Measurements from ENCODE around the gene RPL37. TPM values are rescaled to one million over a fixed set of nuclear protein-coding genes. Genes with fewer than 3 reads are reported as not detected.
A peak's percentile ranks its signal among the peaks of the same experiment; 100 is the strongest.

Gene RPL37
- total and polyA plus RNA-seq, 4 experiments from 2014 or later = 1,217 to 2,448 (median 2,380) TPM

- Histone ChIP-seq H3K4me3 (ENCODE audit: low read length in 2 of 2) (no peak overlapping the region), H3K9me3 (ENCODE audit: control insufficient read depth in 1 of 2, low read length in 2 of 2) (no peaks in the 10 kb centered on the region), H3K36me3 (ENCODE audit: insufficient read depth, low read length) (no peaks in the 10 kb centered on the region), H3K27me3 (ENCODE audit: insufficient read depth, low read length) (no peaks in the 10 kb centered on the region), H3K4me1 (ENCODE audit: insufficient read depth, low read length) (no peaks in the 10 kb centered on the region), H3K27ac (ENCODE audit: low read depth, low read length) (no peak overlapping the region)
- CTCF ChIA-PET (ENCODE audit: partially characterized antibody) = interaction anchor here (1.0 kb wide), 1 partner anchor 15 kb away, joined by 4 read pairs; no protein-coding TSS in a partner anchor
- no peaks in the 10 kb centered on the region for H3K4me1 Mint-ChIP-seq
- intact Hi-C loops (cut with micrococcal nuclease) = no loop called here
- POLR2A ChIA-PET (ENCODE audit: partially characterized antibody) = interaction anchor here (0.8 kb wide), 1 partner anchor 18 kb away, joined by 3 read pairs; no protein-coding TSS in a partner anchor
- H3K4me3 Mint-ChIP-seq = no peak overlapping the region
- H3K27me3 Mint-ChIP-seq = no peaks in the 10 kb centered on the region
- peak in 1 of 5 donors; percentile 38 for DNase-seq
- H3K36me3 Mint-ChIP-seq = no peaks in the 10 kb centered on the region
- no peaks in the 10 kb centered on the region for H3K9me3 Mint-ChIP-seq
- no peak overlapping the region for H3K27ac Mint-ChIP-seq
Measured at GRCh38 chr5:40813698-40814281, 21.2 kb downstream of the RPL37 start.

- ChIA-PET POLR2A (ENCODE audit: partially characterized antibody) (no interaction called here), CTCF (ENCODE audit: partially characterized antibody) (interaction anchor here (0.8 kb wide), 1 partner anchor 9 kb away, joined by 3 read pairs; no protein-coding TSS in a partner anchor)
- Mint-ChIP-seq H3K27me3 (no peaks in the 10 kb centered on the region), H3K9me3 (no peaks in the 10 kb centered on the region), H3K4me3 (no peak overlapping the region), H3K4me1 (peaks cover 3 to 10% (median 6%) of the 10 kb centered on the region in 4 donors), H3K36me3 (no peaks in the 10 kb centered on the region), H3K27ac (no peak overlapping the region)
- Histone ChIP-seq H3K4me1 (ENCODE audit: insufficient read depth, low read length) (no peaks in the 10 kb centered on the region), H3K36me3 (ENCODE audit: insufficient read depth, low read length) (no peaks in the 10 kb centered on the region), H3K27ac (ENCODE audit: low read depth, low read length) (no peak overlapping the region), H3K9me3 (ENCODE audit: control insufficient read depth in 1 of 2, low read length in 2 of 2) (no peaks in the 10 kb centered on the region), H3K27me3 (ENCODE audit: insufficient read depth, low read length) (no peaks in the 10 kb centered on the region), H3K4me3 (ENCODE audit: low read length in 2 of 2) (no peak overlapping the region)
- DNase-seq = no peak
- intact Hi-C loops (cut with micrococcal nuclease) = no loop called here
Measured at GRCh38 chr5:40812125-40812524, 22.9 kb downstream of the RPL37 start.

DNA sequence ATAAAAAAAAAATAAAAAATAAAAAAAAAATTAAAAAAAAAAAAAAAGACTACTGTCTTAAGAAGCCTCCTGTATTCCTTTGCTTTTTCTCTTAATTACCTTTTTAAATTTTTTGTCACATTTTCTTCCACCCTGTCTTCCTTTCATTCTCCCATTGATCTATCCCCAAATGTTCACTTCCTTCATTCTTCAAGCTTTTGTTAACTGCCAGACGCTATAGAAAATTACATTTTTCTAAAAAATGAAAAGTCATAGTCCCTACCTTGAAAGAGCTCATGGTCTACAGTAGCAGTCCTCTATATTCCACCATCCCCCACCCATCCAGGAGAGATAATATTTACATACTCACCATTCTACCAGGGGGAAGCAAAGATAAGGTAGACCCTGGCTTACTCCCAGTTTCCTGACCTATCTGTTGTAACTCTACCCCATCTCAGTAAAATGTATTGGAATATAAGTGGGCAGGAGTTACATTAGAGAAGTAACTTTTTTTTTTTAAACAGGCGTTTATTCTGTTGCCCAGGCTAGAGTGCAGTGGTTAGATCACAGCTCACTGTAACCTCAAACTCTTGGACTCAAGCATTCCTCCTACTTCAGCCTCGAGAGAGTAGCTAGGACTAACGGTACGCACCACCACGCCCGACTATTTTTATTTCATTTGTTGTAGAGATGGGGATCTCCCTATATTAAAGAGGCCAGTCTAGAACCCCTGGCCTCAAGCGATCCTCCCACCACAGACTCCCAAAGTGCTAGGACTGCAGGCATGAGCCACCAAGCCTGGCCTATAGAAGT, 33.1 kb downstream of the RPL37 start:
- peaks cover 12% of the 10 kb centered on the region for H3K4me1 ChIP-seq (ENCODE audit: insufficient read depth, low read length)
- intact Hi-C loops (cut with micrococcal nuclease) = no loop called here
- Mint-ChIP-seq H3K9me3 (no peaks in the 10 kb centered on the region), H3K4me1 (peaks cover 4 to 15% (median 12%) of the 10 kb centered on the region in 4 donors), H3K27ac (peak overlapping the region in 1 of 7 donors; percentile 20), H3K36me3 (peaks cover 0 to 9% of the 10 kb centered on the region in 2 donors), H3K4me3 (no peak overlapping the region), H3K27me3 (no peaks in the 10 kb centered on the region)
- no peak overlapping the region for H3K4me3 ChIP-seq (ENCODE audit: low read length in 2 of 2)
- ChIA-PET POLR2A (ENCODE audit: partially characterized antibody) (no interaction called here), CTCF (ENCODE audit: partially characterized antibody) (interaction anchor here (1.1 to 1.6 kb wide), 2 partner anchors 10 to 77 kb away, joined by 3 to 4 read pairs; no protein-coding TSS in a partner anchor)
- H3K27ac ChIP-seq (ENCODE audit: low read depth, low read length) = no peak overlapping the region
- no peaks in the 10 kb centered on the region for H3K27me3 ChIP-seq (ENCODE audit: insufficient read depth, low read length)
- H3K9me3 ChIP-seq (ENCODE audit: control insufficient read depth in 1 of 2, low read length in 2 of 2) = no peaks in the 10 kb centered on the region
- no peaks in the 10 kb centered on the region for H3K36me3 ChIP-seq (ENCODE audit: insufficient read depth, low read length)
- DNase-seq = no peak

DNA sequence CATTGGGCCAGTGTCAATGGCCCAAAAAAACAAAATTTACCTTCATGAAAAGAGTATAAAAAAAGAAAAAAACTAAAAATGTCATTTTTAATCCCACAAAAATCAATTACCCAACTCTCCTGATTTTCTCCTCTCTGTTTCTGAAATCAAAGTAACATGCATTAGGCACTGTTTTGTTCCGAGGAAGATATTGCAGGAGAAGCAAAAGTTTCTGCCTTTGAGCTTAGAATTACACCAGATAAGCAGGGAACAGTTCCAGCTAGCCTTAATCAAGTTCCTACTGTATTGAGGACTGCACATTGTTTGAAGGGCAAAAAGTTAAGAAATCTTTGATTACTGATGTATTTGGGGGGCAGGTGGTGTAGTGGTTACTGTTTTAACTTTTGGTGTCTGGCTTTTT, 35.8 kb downstream of the RPL37 start:
- CTCF ChIA-PET (ENCODE audit: partially characterized antibody) = interaction anchor here (0.6 to 2.3 kb wide), 6 partner anchors 15 to 44 kb away, joined by 3 to 11 read pairs (median 4); partner anchors contain the start of gene TTC33
- Mint-ChIP-seq H3K27me3 (no peaks in the 10 kb centered on the region), H3K27ac (peak overlapping the region in 6 of 7 donors; percentile 78 to 97 (median 92)), H3K4me3 (peak overlapping the region in 7 of 8 donors; percentile 13 to 97 (median 92)), H3K9me3 (no peaks in the 10 kb centered on the region), H3K36me3 (peaks cover 10 to 23% of the 10 kb centered on the region in 2 donors), H3K4me1 (peaks cover 22 to 42% (median 33%) of the 10 kb centered on the region in 4 donors)
- Histone ChIP-seq H3K27me3 (ENCODE audit: insufficient read depth, low read length) (no peaks in the 10 kb centered on the region), H3K36me3 (ENCODE audit: insufficient read depth, low read length) (no peaks in the 10 kb centered on the region), H3K9me3 (ENCODE audit: control insufficient read depth in 1 of 2, low read length in 2 of 2) (no peaks in the 10 kb centered on the region), H3K4me1 (ENCODE audit: insufficient read depth, low read length) (peaks cover 28% of the 10 kb centered on the region), H3K4me3 (ENCODE audit: low read length in 2 of 2) (no peak overlapping the region), H3K27ac (ENCODE audit: low read depth, low read length) (peak overlapping the region; percentile 91)
- DNase-seq = no peak
- intact Hi-C loops (cut with micrococcal nuclease) = no loop called here
- POLR2A ChIA-PET (ENCODE audit: partially characterized antibody) = interaction anchor here (1.0 to 2.0 kb wide), 3 partner anchors 9 to 35 kb away, joined by 3 to 30 read pairs (median 5); partner anchors contain the start of gene RPL37

DNA sequence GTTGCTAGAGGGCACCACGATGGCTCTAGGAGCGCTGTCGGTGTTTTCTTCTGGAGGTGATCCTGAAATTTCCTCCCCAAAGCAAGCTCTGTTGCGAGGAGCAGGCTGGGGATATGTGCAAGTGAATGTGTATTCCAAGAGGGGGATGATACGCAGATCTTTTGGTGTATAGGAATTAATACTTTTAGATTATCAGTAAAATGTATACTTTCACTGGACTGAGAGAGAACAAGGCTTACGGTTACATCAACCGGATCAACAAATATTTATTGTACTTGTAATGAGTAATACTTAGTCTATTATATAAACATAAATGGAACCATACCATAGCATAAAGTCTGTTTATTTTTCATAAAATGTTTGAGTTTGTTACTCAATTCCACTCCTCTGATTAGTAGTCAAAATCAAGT, 36.2 kb downstream of the RPL37 start:
- H3K4me1 ChIP-seq (ENCODE audit: insufficient read depth, low read length) = peaks cover 29% of the 10 kb centered on the region
- Mint-ChIP-seq H3K27ac (peak overlapping the region; percentile 82 to 97 (median 93)), H3K36me3 (peaks cover 10 to 23% of the 10 kb centered on the region in 2 donors), H3K4me3 (peak overlapping the region; percentile 87 to 97 (median 92)), H3K27me3 (no peaks in the 10 kb centered on the region), H3K9me3 (no peaks in the 10 kb centered on the region), H3K4me1 (peaks cover 26 to 46% (median 37%) of the 10 kb centered on the region in 4 donors)
- CTCF ChIA-PET (ENCODE audit: partially characterized antibody) = interaction anchor here (0.6 to 2.3 kb wide), 7 partner anchors 15 to 43 kb away, joined by 3 to 11 read pairs (median 4); partner anchors contain the start of gene TTC33
- no peak for DNase-seq
- H3K36me3 ChIP-seq (ENCODE audit: insufficient read depth, low read length) = no peaks in the 10 kb centered on the region
- H3K27me3 ChIP-seq (ENCODE audit: insufficient read depth, low read length) = no peaks in the 10 kb centered on the region
- intact Hi-C loops (cut with micrococcal nuclease) = loop anchor here (1.0 kb wide), 4 partner anchors 36 to 1105 kb away; partner anchors contain the start of genes RIMOC1, RPL37 and TTC33
- no peaks in the 10 kb centered on the region for H3K9me3 ChIP-seq (ENCODE audit: control insufficient read depth in 1 of 2, low read length in 2 of 2)
- peak overlapping the region; percentile 91 for H3K27ac ChIP-seq (ENCODE audit: low read depth, low read length)
- peak overlapping the region; percentile 71 to 91 for H3K4me3 ChIP-seq (ENCODE audit: low read length in 2 of 2)
- POLR2A ChIA-PET (ENCODE audit: partially characterized antibody) = interaction anchor here (1.0 to 2.0 kb wide), 4 partner anchors 9 to 389 kb away, joined by 3 to 30 read pairs (median 4); partner anchors contain the start of gene RPL37

GRCh38 chr5:40798012-40798800, 36.8 kb downstream of the RPL37 start, which contains the start of gene PRKAA1:
Gene PRKAA1 (minus strand): TSS chr5:40798374. CDS start chr5:40798189, 185 bp downstream.
- no peaks in the 10 kb centered on the region for H3K9me3 ChIP-seq (ENCODE audit: control insufficient read depth in 1 of 2, low read length in 2 of 2)
- CTCF ChIA-PET (ENCODE audit: partially characterized antibody) = interaction anchor here (0.6 to 2.3 kb wide), 8 partner anchors 10 to 43 kb away, joined by 3 to 11 read pairs (median 4); partner anchors contain the start of gene TTC33
- Mint-ChIP-seq H3K9me3 (no peaks in the 10 kb centered on the region), H3K4me1 (peaks cover 27 to 52% (median 42%) of the 10 kb centered on the region in 4 donors), H3K27me3 (no peaks in the 10 kb centered on the region), H3K27ac (peak within 1 kb of the TSS; percentile 91 to 98 (median 95)), H3K36me3 (peaks cover 10 to 23% of the 10 kb centered on the region in 2 donors), H3K4me3 (peak within 1 kb of the TSS; percentile 91 to 97 (median 94))
- H3K4me3 ChIP-seq (ENCODE audit: low read length in 2 of 2) = peak within 1 kb of the TSS; percentile 71 to 91
- no peaks in the 10 kb centered on the region for H3K36me3 ChIP-seq (ENCODE audit: insufficient read depth, low read length)
- H3K27me3 ChIP-seq (ENCODE audit: insufficient read depth, low read length) = no peaks in the 10 kb centered on the region
- H3K27ac ChIP-seq (ENCODE audit: low read depth, low read length) = peak within 1 kb of the TSS; percentile 91
- POLR2A ChIA-PET (ENCODE audit: partially characterized antibody) = interaction anchor here (1.0 to 2.0 kb wide), 5 partner anchors 10 to 388 kb away, joined by 3 to 30 read pairs (median 5); partner anchors contain the start of genes CARD6 and RPL37
- intact Hi-C loops (cut with micrococcal nuclease) = loop anchor here (1.0 kb wide), 4 partner anchors 37 to 1106 kb away; partner anchors contain the start of genes RIMOC1, RPL37 and TTC33
- peaks cover 35% of the 10 kb centered on the region for H3K4me1 ChIP-seq (ENCODE audit: insufficient read depth, low read length)
- DNase-seq = peak; percentile 88 to 93 (median 91)
